WERI-Rb-1 (cell line): ENCODE results near the gene HSPBP1.

Experiments
- DNase-seq: peaks from one replicate; pipeline ENCODE4 v3.0.0-alpha.2; 2020
- H3K27ac ChIP-seq: fragments of 250-450 bp; sonication (Bioruptor Pico); 2 replicates; pipeline ENCODE4 v1.5.1; 2020; ENCODE audit warnings: mild to moderate bottlenecking, moderate library complexity
- H3K27me3 ChIP-seq: fragments of 250-450 bp; sonication (Bioruptor Pico); 2 replicates; pipeline ENCODE4 v1.5.1; 2021; ENCODE audit warnings: mild to moderate bottlenecking, low read depth, moderate library complexity; ENCODE audit not compliant: insufficient read depth, severe bottlenecking
- H3K36me3 ChIP-seq: fragments of 250-450 bp; sonication (Bioruptor Pico); 2 replicates; pipeline ENCODE4 v1.5.1; 2020; ENCODE audit warnings: mild to moderate bottlenecking, moderate library complexity
- H3K4me3 ChIP-seq: 2 replicates; pipeline ENCODE4 v1.5.1; 2011; ENCODE audit warnings: low read depth, mild to moderate bottlenecking, control low read depth, low read length
- H3K9me3 ChIP-seq: fragments of 250-450 bp; sonication (Bioruptor Pico); 2 replicates; pipeline ENCODE4 v1.5.1; 2021; ENCODE audit warnings: mild to moderate bottlenecking, moderate library complexity; ENCODE audit not compliant: severe bottlenecking
- TF ChIP-seq, protein P1 (sequence below): IDR thresholded peaks from 2 replicates; pipeline ENCODE4 v1.5.1; 2011; ENCODE audit warnings: low read depth, mild to moderate bottlenecking, control low read depth, inconsistent platforms, low read length

HSPBP1 gene

DNA sequence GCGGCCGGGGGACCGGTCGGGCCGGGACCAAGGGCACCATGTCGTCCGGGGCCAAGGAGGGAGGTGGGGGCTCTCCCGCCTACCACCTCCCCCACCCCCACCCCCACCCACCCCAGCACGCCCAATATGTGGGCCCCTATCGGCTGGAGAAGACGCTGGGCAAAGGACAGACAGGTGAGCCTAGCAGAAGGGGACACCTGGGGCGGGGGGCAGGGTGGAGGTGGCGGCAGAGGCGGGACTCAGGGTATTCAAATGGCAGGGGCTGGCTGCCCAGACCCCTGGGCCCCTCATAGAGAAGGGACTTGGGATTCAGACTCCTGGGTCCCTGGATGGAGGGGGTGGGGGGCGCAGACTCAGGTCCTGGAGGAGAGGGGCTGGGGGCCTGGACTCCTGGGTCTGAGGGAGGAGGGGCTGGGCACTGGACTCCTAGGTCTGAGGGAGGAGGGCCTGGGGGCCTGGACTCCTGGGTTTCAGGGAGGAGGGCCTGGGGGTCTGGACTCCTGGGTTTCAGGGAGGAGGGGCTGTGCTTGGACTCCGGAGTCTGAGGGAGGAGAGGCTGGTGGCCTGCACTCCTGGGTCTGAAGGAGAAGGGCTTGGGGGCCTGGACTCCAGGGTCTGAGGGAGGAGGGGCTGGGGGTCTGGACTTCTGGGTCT lies 4.6 kb upstream of the HSPBP1 start:
- DNase-seq, result no peak
- no peak overlapping the region; the same call in 1 of the 2 replicates for H3K27ac ChIP-seq
- H3K4me3 ChIP-seq, result peak overlapping the region; percentile 42
- no peaks in the 10 kb centered on the region for H3K9me3 ChIP-seq
- TF ChIP-seq, protein P1, sequence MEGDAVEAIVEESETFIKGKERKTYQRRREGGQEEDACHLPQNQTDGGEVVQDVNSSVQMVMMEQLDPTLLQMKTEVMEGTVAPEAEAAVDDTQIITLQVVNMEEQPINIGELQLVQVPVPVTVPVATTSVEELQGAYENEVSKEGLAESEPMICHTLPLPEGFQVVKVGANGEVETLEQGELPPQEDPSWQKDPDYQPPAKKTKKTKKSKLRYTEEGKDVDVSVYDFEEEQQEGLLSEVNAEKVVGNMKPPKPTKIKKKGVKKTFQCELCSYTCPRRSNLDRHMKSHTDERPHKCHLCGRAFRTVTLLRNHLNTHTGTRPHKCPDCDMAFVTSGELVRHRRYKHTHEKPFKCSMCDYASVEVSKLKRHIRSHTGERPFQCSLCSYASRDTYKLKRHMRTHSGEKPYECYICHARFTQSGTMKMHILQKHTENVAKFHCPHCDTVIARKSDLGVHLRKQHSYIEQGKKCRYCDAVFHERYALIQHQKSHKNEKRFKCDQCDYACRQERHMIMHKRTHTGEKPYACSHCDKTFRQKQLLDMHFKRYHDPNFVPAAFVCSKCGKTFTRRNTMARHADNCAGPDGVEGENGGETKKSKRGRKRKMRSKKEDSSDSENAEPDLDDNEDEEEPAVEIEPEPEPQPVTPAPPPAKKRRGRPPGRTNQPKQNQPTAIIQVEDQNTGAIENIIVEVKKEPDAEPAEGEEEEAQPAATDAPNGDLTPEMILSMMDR, result no peak
- no peaks in the 10 kb centered on the region for H3K27me3 ChIP-seq
- H3K36me3 ChIP-seq, result peaks cover 20% of the 10 kb centered on the region

DNA sequence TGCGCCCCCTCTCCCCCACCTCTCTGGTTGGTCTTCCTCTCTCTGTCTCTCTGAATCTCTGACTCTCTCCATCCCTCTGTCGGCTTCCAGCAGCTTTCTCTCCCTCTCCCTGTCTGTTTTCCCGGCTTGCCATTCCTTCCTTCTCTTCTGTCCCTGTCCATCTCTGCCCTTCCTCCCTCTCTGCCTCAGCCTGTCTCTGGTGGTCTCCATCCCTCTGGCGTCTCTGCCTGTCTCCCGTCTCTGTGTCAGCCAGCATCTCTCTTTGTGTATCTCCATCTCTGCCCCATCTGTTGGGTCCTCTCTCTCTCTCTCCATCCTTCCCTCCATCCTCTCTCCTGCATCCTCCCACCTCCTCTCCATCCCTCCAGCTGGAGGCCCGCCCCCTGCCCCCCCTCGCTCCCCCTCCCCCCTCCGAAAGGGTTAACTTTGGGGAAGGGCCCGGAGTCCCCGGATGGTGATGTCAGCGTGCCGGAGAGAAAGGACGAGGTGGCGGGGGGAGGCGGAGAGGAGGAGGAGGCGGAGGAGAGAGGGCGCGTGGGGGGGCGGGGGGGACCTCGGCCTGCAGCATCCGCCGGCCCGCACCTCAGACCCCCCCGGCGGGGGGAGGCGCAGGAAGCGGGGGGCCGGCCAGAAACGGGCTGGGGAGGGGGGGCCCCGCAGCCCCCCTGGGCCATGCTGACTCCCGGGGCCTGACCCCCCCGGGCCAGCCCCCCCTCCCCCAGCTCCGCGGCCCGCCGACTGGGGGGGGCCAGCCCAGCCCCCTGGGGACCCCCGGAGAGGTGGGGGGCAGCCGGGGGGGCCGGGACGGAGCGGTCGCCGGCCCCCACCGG lies 3.9 kb upstream of the HSPBP1 start, which contains the start of gene BRSK1:
BRSK1 (plus strand) TSS at position 450 of the 830 bp plus-strand sequence. CDS start 446 bp downstream, outside the sequence.
- no peaks in the 10 kb centered on the region for H3K27me3 ChIP-seq

GRCh38 chr19:55279340-55279739 lies 570 bp downstream of the HSPBP1 start:
- Histone ChIP-seq H3K9me3 (no peaks in the 10 kb centered on the region), H3K27me3 (no peaks in the 10 kb centered on the region), H3K27ac (peak overlapping the region; percentile 70), H3K36me3 (peaks cover 29% of the 10 kb centered on the region), H3K4me3 (peak overlapping the region; percentile 62)
- DNase-seq, result no peak
- TF ChIP-seq, protein P1, result no peak

More for the DNA sequence above, 3.9 kb upstream of the HSPBP1 start, which contains the start of gene BRSK1:
- peak; percentile 86 for DNase-seq
- peak within 1 kb of the TSS; percentile 42 for H3K4me3 ChIP-seq
- peak within 1 kb of the TSS; percentile 48; the same call in 1 of the 2 replicates for H3K27ac ChIP-seq
- TF ChIP-seq, protein P1, result no peak
- H3K9me3 ChIP-seq, result no peaks in the 10 kb centered on the region
- H3K36me3 ChIP-seq, result peaks cover 15% of the 10 kb centered on the region

DNA sequence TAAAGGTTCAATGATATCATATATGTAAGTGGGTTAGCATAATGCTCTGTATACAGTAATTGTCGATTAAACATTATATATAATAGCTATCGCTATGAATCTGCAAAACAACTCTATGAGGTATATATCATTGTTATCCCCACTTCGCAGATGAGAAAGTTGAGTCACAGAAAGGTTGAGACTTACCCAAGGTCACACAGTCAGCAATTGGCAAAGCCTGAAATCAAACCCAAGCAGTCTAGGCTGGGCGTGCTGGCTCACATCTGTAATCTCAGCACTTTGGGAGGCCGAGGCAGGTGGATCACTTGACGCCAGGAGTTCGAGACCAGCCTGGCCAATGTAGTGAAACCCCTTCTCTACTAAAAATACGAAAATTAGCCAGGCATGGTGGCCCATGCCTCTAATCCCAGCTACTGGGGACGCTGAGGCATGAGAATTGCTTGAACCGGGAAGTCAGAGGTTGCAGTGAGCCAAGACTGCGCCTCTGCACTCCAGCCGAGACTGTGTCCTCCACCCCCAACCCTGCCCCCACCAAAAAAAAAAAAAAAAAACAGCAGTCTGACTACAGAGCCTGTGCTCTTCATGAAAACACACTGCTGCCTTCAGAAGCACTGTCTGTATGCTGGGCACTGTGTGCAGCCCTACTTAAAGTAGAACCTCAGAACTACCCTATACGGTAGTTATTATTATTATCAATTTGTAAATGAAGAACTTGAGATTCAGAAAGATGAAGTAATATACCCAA lies 1.3 kb downstream of the HSPBP1 start:
- no peak overlapping the region for H3K27ac ChIP-seq
- DNase-seq, result no peak
- TF ChIP-seq, protein P1, result no peak

GRCh38 chr19:55277494-55277893 lies 2.4 kb downstream of the HSPBP1 start:
- no peak for DNase-seq
- Histone ChIP-seq H3K27ac (no peak overlapping the region), H3K4me3 (no peak overlapping the region), H3K36me3 (peaks cover 33% of the 10 kb centered on the region), H3K27me3 (no peaks in the 10 kb centered on the region), H3K9me3 (no peaks in the 10 kb centered on the region)
- TF ChIP-seq, protein P1, result no peak

More for the DNA sequence above, 1.3 kb downstream of the HSPBP1 start:
- peaks cover 29% of the 10 kb centered on the region for H3K36me3 ChIP-seq
- no peak overlapping the region for H3K4me3 ChIP-seq
- no peaks in the 10 kb centered on the region for H3K27me3 ChIP-seq
- H3K9me3 ChIP-seq, result no peaks in the 10 kb centered on the region
